HG03520 (cell line): ENCODE data around the gene PLCH2.
"Not testable (repeated sequence)": the region's sequence is repeated elsewhere in the genome, so short reads cannot be mapped to it uniquely, and the experiment has no call there.

Experiments
- ATAC-seq: cut with Tn5 transposase; IDR thresholded peaks from one replicate; pipeline ENCODE4 v1.9.1; 2021; ENCODE audit warnings: mild to moderate bottlenecking, moderate library complexity; ENCODE audit not compliant: unreplicated experiment

Gene PLCH2

GRCh38 chr1:2459102-2459753 lies 16.9 kb upstream of the PLCH2 start:
- not testable (repeated sequence) for ATAC-seq

- ATAC-seq, result no peak
Observed at GRCh38 chr1:2459757-2460156, 16.3 kb upstream of the PLCH2 start.

- no peak for ATAC-seq
Observed at GRCh38 chr1:2460203-2460602, 15.9 kb upstream of the PLCH2 start.

GRCh38 chr1:2460996-2461751 lies 14.9 kb upstream of the PLCH2 start:
- ATAC-seq, result no peak

- ATAC-seq, result no peak
Observed at GRCh38 chr1:2462819-2463218, 13.3 kb upstream of the PLCH2 start.

- ATAC-seq, result no peak
Observed at GRCh38 chr1:2463396-2463795, 12.7 kb upstream of the PLCH2 start.

GRCh38 chr1:2465371-2466269 lies 10.5 kb upstream of the PLCH2 start:
- ATAC-seq, result no peak

GRCh38 chr1:2466270-2466665 lies 9.8 kb upstream of the PLCH2 start:
- no peak for ATAC-seq

GRCh38 chr1:2466958-2467554 lies 9.0 kb upstream of the PLCH2 start:
- ATAC-seq, result no peak

GRCh38 chr1:2468041-2468472 lies 8.0 kb upstream of the PLCH2 start:
- ATAC-seq, result no peak

- ATAC-seq, result no peak
Observed at GRCh38 chr1:2468540-2468939, 7.5 kb upstream of the PLCH2 start.

GRCh38 chr1:2469103-2469940 lies 6.8 kb upstream of the PLCH2 start:
- ATAC-seq, result no peak

- no peak for ATAC-seq
Observed at GRCh38 chr1:2470290-2471158, 5.6 kb upstream of the PLCH2 start.

- no peak for ATAC-seq
Observed at GRCh38 chr1:2471159-2471471, 5.0 kb upstream of the PLCH2 start.

GRCh38 chr1:2471587-2472001 lies 4.5 kb upstream of the PLCH2 start:
- ATAC-seq, result no peak

GRCh38 chr1:2472109-2472508 lies 4.0 kb upstream of the PLCH2 start:
- no peak for ATAC-seq

- no peak for ATAC-seq
Observed at GRCh38 chr1:2472561-2473177, 3.4 kb upstream of the PLCH2 start.

- no peak for ATAC-seq
Observed at GRCh38 chr1:2473198-2473597, 2.9 kb upstream of the PLCH2 start.
